WERI-Rb-1 (cell line): ENCODE measurements around the gene VWC2.

Experiments
- DNase-seq: peaks from one replicate; pipeline ENCODE4 v3.0.0-alpha.2; 2020
- H3K27ac ChIP-seq: fragments of 250-450 bp; sonication (Bioruptor Pico); 2 replicates; pipeline ENCODE4 v1.5.1; 2020; ENCODE audit warnings: mild to moderate bottlenecking, moderate library complexity
- H3K27me3 ChIP-seq: fragments of 250-450 bp; sonication (Bioruptor Pico); 2 replicates; pipeline ENCODE4 v1.5.1; 2021; ENCODE audit warnings: mild to moderate bottlenecking, low read depth, moderate library complexity; ENCODE audit not compliant: insufficient read depth, severe bottlenecking
- H3K36me3 ChIP-seq: fragments of 250-450 bp; sonication (Bioruptor Pico); 2 replicates; pipeline ENCODE4 v1.5.1; 2020; ENCODE audit warnings: mild to moderate bottlenecking, moderate library complexity
- H3K4me3 ChIP-seq: 2 replicates; pipeline ENCODE4 v1.5.1; 2011; ENCODE audit warnings: low read depth, mild to moderate bottlenecking, control low read depth, low read length
- H3K9me3 ChIP-seq: fragments of 250-450 bp; sonication (Bioruptor Pico); 2 replicates; pipeline ENCODE4 v1.5.1; 2021; ENCODE audit warnings: mild to moderate bottlenecking, moderate library complexity; ENCODE audit not compliant: severe bottlenecking
- TF ChIP-seq, protein P1 (sequence below): IDR thresholded peaks from 2 replicates; pipeline ENCODE4 v1.5.1; 2011; ENCODE audit warnings: low read depth, mild to moderate bottlenecking, control low read depth, inconsistent platforms, low read length

Gene VWC2

DNA sequence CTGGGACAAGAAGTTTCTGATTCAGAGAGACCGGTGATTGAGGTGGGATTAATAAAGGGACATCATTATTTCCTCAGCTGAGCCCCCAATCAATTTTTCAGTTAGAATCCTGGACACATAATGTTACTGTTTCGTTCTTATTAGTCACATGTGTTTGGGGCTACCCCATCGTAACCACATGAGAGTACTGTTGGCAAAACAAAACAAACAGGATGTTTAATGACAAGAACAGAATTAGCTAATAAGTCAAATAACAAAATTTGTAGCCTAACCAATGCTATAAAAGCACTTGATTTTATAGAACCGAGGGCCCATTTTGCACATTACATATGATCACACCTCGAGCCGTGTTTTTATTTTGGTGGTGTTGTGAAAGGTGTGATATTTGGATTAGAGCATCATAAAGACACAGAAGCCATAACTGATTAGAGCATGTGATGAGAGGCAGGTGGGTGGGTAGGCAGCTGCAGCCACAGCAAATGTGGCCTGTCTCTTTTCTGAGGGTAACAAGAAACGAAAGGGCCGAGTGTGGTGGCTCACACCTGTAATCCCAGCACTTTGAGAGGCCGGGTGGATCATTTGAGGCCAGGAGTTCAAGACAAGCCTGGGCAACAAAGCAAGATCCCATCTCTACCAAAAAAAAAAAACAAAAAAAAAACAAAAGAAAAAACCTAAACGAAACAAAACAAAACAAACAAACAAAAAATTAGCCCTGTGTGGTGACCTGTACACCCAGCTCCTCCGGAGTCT, 1.8 kb upstream of the VWC2 start:
- peaks cover 27% of the 10 kb centered on the region for H3K27me3 ChIP-seq

DNA sequence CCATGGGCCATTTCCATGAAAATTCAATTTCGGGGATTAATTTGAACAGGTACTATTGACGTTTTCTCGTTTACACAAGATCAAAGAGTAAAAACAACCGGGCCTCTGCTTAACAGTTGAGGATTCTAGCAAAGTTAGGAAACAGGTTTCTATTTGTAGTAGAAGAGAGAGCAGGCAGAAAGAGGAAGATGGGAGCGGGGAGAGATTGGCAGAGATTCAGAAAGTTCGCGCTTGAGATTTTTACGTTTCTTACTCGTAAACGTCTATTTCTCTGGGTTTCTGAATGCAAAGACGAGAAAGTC, 571 bp upstream of the VWC2 start:
- TF ChIP-seq, protein P1, sequence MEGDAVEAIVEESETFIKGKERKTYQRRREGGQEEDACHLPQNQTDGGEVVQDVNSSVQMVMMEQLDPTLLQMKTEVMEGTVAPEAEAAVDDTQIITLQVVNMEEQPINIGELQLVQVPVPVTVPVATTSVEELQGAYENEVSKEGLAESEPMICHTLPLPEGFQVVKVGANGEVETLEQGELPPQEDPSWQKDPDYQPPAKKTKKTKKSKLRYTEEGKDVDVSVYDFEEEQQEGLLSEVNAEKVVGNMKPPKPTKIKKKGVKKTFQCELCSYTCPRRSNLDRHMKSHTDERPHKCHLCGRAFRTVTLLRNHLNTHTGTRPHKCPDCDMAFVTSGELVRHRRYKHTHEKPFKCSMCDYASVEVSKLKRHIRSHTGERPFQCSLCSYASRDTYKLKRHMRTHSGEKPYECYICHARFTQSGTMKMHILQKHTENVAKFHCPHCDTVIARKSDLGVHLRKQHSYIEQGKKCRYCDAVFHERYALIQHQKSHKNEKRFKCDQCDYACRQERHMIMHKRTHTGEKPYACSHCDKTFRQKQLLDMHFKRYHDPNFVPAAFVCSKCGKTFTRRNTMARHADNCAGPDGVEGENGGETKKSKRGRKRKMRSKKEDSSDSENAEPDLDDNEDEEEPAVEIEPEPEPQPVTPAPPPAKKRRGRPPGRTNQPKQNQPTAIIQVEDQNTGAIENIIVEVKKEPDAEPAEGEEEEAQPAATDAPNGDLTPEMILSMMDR = no peak
- no peaks in the 10 kb centered on the region for H3K9me3 ChIP-seq
- no peaks in the 10 kb centered on the region for H3K36me3 ChIP-seq
- peaks cover 27% of the 10 kb centered on the region for H3K27me3 ChIP-seq
- no peak for DNase-seq
- H3K27ac ChIP-seq = no peak overlapping the region
- no peak overlapping the region; the same call in 1 of the 2 replicates for H3K4me3 ChIP-seq

More for the DNA sequence above, 1.8 kb upstream of the VWC2 start:
- Histone ChIP-seq H3K9me3 (no peaks in the 10 kb centered on the region), H3K27ac (no peak overlapping the region), H3K4me3 (no peak overlapping the region), H3K36me3 (no peaks in the 10 kb centered on the region)
- DNase-seq = no peak
- TF ChIP-seq, protein P1 = no peak

DNA sequence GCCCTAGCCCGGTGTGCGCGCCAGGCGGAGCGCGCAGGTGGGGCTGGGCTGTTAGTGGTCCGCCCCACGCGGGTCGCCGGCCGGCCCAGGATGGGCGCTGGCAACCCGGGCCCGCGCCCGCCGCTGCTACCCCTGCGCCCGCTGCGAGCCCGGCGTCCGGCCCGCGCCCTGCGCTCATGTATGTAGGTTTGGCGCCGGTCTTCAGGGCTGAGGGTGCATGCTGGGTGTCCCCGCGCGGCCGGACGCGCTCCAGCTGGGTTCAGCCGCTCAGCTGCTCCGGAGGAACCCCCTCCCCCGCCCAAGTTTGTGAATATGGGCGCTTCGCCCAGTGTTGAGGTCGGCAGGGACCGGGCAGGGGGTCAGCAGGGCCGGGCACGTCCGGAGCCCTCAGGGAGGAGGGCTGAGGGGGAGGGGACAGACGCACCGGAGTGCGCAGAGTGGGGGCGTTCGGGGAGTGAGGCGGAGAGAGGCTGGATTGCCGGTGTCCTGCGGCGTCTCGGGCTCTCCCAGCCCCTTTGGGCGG, 559 bp downstream of the VWC2 start:
- Histone ChIP-seq H3K27me3 (peaks cover 27% of the 10 kb centered on the region), H3K9me3 (no peaks in the 10 kb centered on the region), H3K4me3 (peak overlapping the region; percentile 66), H3K27ac (no peak overlapping the region), H3K36me3 (no peaks in the 10 kb centered on the region)
- no peak for DNase-seq
- TF ChIP-seq, protein P1 = no peak

DNA sequence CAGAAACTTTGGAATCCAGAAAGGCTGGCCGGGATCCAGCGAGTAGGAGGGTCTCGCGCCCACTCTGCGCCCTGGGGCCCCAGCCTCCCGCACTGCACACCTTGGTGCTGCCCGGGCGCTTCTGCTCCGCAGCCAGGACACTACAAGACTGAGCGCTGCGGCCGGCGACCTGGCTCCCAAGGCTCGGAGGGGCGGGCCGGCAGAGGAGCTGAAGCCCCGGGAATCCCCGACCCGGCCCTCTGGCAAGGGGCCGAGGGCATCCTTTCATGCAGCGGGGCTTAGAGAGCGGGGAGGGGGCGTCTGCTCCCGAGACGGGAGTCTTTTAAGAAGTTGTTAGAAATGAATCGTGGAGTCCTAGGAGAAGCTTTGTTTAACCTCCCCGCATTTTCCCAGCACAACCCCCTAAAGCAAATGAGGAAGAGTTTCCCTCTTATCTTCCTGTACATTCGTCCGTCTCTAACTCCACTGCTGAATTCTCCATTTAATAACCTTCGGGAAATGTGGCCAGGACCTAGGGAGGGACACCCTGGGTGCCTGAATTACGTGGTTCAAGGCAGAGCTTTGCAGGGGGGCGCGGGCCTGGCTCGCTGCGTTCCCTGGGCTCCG, 1.1 kb downstream of the VWC2 start:
- Histone ChIP-seq H3K27ac (no peak overlapping the region), H3K36me3 (no peaks in the 10 kb centered on the region), H3K9me3 (no peaks in the 10 kb centered on the region), H3K4me3 (peak overlapping the region; percentile 66), H3K27me3 (peaks cover 27% of the 10 kb centered on the region)
- TF ChIP-seq, protein P1 = no peak
- peak; percentile 26 for DNase-seq

DNA sequence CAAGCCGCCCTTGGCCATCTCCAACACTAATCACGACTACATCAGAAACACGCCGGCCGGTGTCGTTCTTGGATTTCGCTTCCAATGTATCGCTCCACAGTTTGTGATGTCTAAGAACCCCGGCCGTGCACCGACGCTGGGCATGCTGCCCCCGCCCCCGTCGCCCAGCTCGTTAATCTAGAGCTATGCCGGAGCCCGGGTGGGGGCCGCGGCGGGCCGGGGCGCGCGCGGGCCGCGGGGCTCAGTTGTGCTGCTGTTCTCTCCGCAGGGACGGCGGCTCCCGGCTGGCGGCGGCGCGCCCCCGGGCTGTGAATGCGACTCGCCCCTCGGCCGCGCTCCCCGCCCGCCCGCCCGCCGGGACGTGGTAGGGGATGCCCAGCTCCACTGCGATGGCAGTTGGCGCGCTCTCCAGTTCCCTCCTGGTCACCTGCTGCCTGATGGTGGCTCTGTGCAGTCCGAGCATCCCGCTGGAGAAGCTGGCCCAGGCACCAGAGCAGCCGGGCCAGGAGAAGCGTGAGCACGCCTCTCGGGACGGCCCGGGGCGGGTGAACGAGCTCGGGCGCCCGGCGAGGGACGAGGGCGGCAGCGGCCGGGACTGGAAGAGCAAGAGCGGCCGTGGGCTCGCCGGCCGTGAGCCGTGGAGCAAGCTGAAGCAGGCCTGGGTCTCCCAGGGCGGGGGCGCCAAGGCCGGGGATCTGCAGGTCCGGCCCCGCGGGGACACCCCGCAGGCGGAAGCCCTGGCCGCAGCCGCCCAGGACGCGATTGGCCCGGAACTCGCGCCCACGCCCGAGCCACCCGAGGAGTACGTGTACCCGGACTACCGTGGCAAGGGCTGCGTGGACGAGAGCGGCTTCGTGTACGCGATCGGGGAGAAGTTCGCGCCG, 1.9 kb downstream of the VWC2 start:
- no peak overlapping the region for H3K27ac ChIP-seq
- TF ChIP-seq, protein P1 = no peak
- H3K36me3 ChIP-seq = no peaks in the 10 kb centered on the region
- H3K4me3 ChIP-seq = peak overlapping the region; percentile 66
- no peaks in the 10 kb centered on the region for H3K9me3 ChIP-seq
- peak; percentile 30 for DNase-seq
- peaks cover 27% of the 10 kb centered on the region for H3K27me3 ChIP-seq
